Thoracic aorta (tissue), 2 donors: Measurements from ENCODE around the gene RNF152. TPM values are rescaled to one million over a fixed set of nuclear protein-coding genes. Genes with fewer than 3 reads are reported as not detected.

Experiments used
- ATAC-seq: fragments of 150-250 bp; one replicate; pipeline ENCODE4 v1.8.0; 2017; ENCODE audit warnings: low read depth; ENCODE audit not compliant: insufficient number of reproducible peaks, low FRiP score
- DNase-seq: peaks from one replicate; pipeline ENCODE4 v3.0.0-alpha.2; 2020; ENCODE audit warnings: low spot score
- H3K27ac ChIP-seq, 2 donors: fragments of 200-600 bp; sonication (generic); 1 replicate in 1 of 2; 2 replicates in 1 of 2; pipeline ENCODE4 v1.5.1; 2016; ENCODE audit warnings: mild to moderate bottlenecking in 2 of 2, moderate library complexity in 2 of 2
- H3K27me3 ChIP-seq: fragments of 200-600 bp; sonication (generic); replicated peaks from 2 replicates; pipeline ENCODE4 v1.6.0; 2016; ENCODE audit warnings: mild to moderate bottlenecking; ENCODE audit not compliant: insufficient read depth
- H3K36me3 ChIP-seq: fragments of 200-600 bp; sonication (generic); one replicate; pipeline ENCODE4 v1.5.1; 2016
- H3K4me1 ChIP-seq, 2 donors: fragments of 200-600 bp; sonication (generic); 1 replicate in 1 of 2; 2 replicates in 1 of 2; pipeline versions ENCODE4 v1.5.1 to v1.6.0; 2016; ENCODE audit warnings: low read depth in 2 of 2, mild to moderate bottlenecking in 1 of 2; ENCODE audit not compliant: control insufficient read depth in 1 of 2
- H3K4me3 ChIP-seq: fragments of 200-600 bp; sonication (generic); 2 replicates; pipeline ENCODE4 v1.5.1; 2016; ENCODE audit warnings: mild to moderate bottlenecking
- H3K9me3 ChIP-seq: fragments of 200-600 bp; sonication (generic); 2 replicates; pipeline ENCODE4 v1.5.1; 2016
- CTCF ChIP-seq: fragments of 200-600 bp; sonication (generic); IDR thresholded peaks from one replicate; pipeline ENCODE4 v1.5.1; 2019; ENCODE audit warnings: antibody characterized with exemption
- total RNA-seq, 2 donors: library from RNA; depleted of rRNA; stranded (reverse); fragments of >200 nt; gene quantifications; one replicate each; pipeline versions ENCODE4 v1.1.0 to v1.2.3, GENCODE V29; 2016

The RNF152 gene
- total RNA-seq, 2 donors from 2014 or later, result 30.5 to 57.7 TPM

- no peaks in the 10 kb centered on the region for H3K27me3 ChIP-seq
- H3K4me3 ChIP-seq, result no peak overlapping the region
- no peaks in the 10 kb centered on the region for H3K36me3 ChIP-seq
- DNase-seq, result no peak
- no peak for TF ChIP-seq CTCF
- no peak overlapping the region for H3K27ac ChIP-seq
- H3K4me1 ChIP-seq, result peaks cover 0 to 6% of the 10 kb centered on the region in 2 donors
- H3K9me3 ChIP-seq, result no peaks in the 10 kb centered on the region
- ATAC-seq, result no peak
Observed at GRCh38 chr18:61825386-61825785, 67.4 kb downstream of the RNF152 start.

DNA sequence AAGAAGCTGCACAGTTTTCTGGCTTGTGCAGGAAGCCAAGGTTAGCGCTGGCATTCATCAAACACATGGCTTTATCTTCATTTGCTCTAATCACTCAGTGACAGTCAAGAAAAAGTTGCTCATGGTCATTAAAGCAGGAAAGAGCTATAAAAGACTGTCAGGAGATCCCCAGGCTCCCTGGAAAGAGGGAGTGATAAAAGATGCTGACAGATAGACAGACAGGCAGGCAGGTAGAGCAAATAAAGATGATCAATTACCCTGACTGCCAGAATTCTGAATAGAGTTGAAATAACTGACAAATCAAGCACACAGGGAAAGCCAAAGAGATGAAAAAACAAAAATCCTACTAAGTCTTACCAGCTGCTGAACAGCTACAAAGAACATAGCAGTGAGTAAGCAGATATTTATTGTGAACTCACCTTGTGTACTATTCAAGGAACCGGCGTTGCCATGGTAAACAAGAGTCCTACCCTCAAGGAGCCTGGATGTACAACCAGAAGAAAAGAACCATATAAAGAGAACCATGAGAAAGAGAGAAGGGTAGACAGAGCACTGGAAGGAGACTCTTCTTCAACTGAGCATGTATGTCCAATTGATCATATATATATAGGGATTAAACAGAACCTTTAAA lies 68.0 kb downstream of the RNF152 start:
- Histone ChIP-seq H3K9me3 (no peaks in the 10 kb centered on the region), H3K4me3 (no peak overlapping the region), H3K27ac (no peak overlapping the region), H3K27me3 (no peaks in the 10 kb centered on the region), H3K36me3 (no peaks in the 10 kb centered on the region), H3K4me1 (peaks cover 0 to 6% of the 10 kb centered on the region in 2 donors)
- TF ChIP-seq CTCF, result no peak
- no peak for DNase-seq
- ATAC-seq, result no peak

- DNase-seq, result no peak
- peaks cover 0 to 6% of the 10 kb centered on the region in 2 donors for H3K4me1 ChIP-seq
- ATAC-seq, result no peak
Observed at GRCh38 chr18:61823595-61823994, 69.2 kb downstream of the RNF152 start.

DNA sequence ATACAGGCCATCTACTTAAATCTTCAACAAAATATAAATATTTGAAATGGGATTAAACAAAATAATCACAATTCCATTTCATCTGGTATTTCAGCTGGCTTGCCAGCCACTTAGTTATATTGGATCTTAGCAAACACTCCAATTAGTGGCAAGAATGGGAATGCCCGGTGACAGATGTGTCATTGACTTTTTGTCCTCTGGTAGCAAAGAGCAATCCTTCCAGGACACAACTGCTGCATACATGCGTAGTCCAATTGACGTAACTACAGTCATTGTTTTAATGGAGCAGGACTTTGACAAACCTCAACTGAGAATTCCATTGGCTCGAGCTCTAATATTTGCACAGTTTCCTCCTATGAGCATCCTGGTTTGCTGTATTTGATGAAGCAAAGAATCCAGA lies 69.9 kb downstream of the RNF152 start:
- no peak for TF ChIP-seq CTCF
- no peak for ATAC-seq
- DNase-seq, result no peak
- H3K27me3 ChIP-seq, result no peaks in the 10 kb centered on the region
- H3K27ac ChIP-seq, result no peak overlapping the region
- no peak overlapping the region for H3K4me3 ChIP-seq
- peaks cover 0 to 4% of the 10 kb centered on the region in 2 donors for H3K4me1 ChIP-seq
- H3K36me3 ChIP-seq, result no peaks in the 10 kb centered on the region
- H3K9me3 ChIP-seq, result no peaks in the 10 kb centered on the region

More at GRCh38 chr18:61823595-61823994, 69.2 kb downstream of the RNF152 start:
- no peak for TF ChIP-seq CTCF
- Histone ChIP-seq H3K4me3 (no peak overlapping the region), H3K9me3 (no peaks in the 10 kb centered on the region), H3K27me3 (no peaks in the 10 kb centered on the region), H3K36me3 (no peaks in the 10 kb centered on the region), H3K27ac (no peak overlapping the region)

DNA sequence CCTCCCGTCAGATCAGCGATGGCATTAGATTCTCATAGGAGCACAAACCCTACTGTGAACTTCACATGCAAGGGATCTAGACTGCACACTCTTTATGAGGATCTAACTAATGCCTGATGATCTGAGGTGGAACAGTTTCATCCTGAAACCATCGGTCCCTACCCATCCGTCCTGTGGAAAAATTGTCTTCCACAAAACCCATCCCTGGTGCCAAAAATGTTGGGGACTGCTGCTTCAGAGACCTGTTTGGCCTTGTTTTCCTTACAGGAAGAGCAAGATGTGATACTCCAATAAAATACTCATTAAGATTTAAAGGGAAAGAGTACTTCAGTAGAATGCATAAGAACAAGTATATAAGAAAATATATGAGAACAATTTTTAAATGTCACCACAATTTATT lies 71.1 kb downstream of the RNF152 start:
- no peak for DNase-seq
- H3K4me3 ChIP-seq, result no peak overlapping the region
- no peak overlapping the region for H3K27ac ChIP-seq
- ATAC-seq, result no peak
- no peaks in the 10 kb centered on the region for H3K4me1 ChIP-seq
- H3K9me3 ChIP-seq, result no peaks in the 10 kb centered on the region
- H3K36me3 ChIP-seq, result no peaks in the 10 kb centered on the region
- no peak for TF ChIP-seq CTCF
- no peaks in the 10 kb centered on the region for H3K27me3 ChIP-seq
